ENCODE results near the gene STARD9. TPM values are rescaled to one million over a fixed set of nuclear protein-coding genes. Genes with fewer than 3 reads are reported as not detected.

STARD9 gene
- total RNA-seq, 1 donor from 2014 or later, result 5.4 TPM

GRCh38 chr15:42730536-42730935, 155.1 kb downstream of the STARD9 start:
- DNase-seq (ENCODE audit: low read depth), result no peak
- no peak overlapping the region for H3K4me3 ChIP-seq (ENCODE audit: low read depth, low read length)
- TF ChIP-seq, protein P1, sequence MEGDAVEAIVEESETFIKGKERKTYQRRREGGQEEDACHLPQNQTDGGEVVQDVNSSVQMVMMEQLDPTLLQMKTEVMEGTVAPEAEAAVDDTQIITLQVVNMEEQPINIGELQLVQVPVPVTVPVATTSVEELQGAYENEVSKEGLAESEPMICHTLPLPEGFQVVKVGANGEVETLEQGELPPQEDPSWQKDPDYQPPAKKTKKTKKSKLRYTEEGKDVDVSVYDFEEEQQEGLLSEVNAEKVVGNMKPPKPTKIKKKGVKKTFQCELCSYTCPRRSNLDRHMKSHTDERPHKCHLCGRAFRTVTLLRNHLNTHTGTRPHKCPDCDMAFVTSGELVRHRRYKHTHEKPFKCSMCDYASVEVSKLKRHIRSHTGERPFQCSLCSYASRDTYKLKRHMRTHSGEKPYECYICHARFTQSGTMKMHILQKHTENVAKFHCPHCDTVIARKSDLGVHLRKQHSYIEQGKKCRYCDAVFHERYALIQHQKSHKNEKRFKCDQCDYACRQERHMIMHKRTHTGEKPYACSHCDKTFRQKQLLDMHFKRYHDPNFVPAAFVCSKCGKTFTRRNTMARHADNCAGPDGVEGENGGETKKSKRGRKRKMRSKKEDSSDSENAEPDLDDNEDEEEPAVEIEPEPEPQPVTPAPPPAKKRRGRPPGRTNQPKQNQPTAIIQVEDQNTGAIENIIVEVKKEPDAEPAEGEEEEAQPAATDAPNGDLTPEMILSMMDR (conservative IDR thresholded peaks at IDR 0.05; ENCODE audit: low read depth, low read length), result no peak

DNA sequence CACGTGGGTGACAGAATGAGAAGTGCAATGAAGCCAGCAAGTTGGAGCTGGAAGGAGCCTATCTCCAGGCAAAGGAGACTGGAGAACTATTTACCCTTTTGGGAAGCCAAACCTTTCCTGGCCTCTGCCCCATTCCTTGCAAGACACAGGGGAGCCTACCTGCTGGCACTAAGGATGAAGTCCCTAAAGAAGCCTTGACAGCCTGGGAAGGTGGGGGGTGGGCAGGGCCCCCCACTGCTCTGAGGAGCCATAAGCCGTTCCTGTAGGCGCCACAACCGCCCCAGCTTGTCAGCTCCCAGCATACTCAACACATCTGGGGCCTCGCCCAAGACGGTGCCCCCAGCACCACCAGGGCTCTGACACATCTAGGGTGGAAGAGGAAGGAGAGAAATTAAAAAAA, 156.1 kb downstream of the STARD9 start:
- no peak for DNase-seq (ENCODE audit: low read depth)
- H3K4me3 ChIP-seq (ENCODE audit: low read depth, low read length), result no peak overlapping the region
- TF ChIP-seq, protein P1 (conservative IDR thresholded peaks at IDR 0.05; ENCODE audit: low read depth, low read length), result no peak

GRCh38 chr15:42732095-42732827, 156.9 kb downstream of the STARD9 start:
- TF ChIP-seq, protein P1 (conservative IDR thresholded peaks at IDR 0.05; ENCODE audit: low read depth, low read length), result no peak
- no peak for DNase-seq (ENCODE audit: low read depth)
- H3K4me3 ChIP-seq (ENCODE audit: low read depth, low read length), result no peak overlapping the region

DNA sequence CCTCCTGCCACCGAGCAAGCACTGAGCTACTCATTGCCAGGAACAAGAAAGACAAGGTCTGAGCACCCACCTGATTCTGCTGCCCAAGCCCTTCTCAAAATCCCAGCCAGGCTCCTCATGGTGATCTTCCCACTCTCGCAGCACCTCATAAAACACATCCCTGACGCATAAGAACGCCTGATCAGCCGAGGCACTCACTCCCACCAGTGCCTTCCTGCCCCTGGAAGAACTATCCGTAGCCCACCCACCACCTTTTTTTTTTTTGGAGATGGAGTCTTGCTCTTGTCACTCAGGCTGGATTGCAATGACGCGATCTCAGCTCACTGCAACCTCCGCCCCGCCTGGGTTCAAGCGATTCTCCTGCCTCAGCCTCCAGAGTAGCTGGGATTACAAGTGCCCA, 157.6 kb downstream of the STARD9 start:
- H3K4me3 ChIP-seq (ENCODE audit: low read depth, low read length), result no peak overlapping the region
- no peak for DNase-seq (ENCODE audit: low read depth)
- TF ChIP-seq, protein P1 (conservative IDR thresholded peaks at IDR 0.05; ENCODE audit: low read depth, low read length), result no peak

- no peak overlapping the region for H3K4me3 ChIP-seq (ENCODE audit: low read depth, low read length)
- TF ChIP-seq, protein P1 (conservative IDR thresholded peaks at IDR 0.05; ENCODE audit: low read depth, low read length), result no peak
- no peak for DNase-seq (ENCODE audit: low read depth)
These were observed 158.8 kb downstream of the STARD9 start for GRCh38 chr15:42734076-42734672.

DNA sequence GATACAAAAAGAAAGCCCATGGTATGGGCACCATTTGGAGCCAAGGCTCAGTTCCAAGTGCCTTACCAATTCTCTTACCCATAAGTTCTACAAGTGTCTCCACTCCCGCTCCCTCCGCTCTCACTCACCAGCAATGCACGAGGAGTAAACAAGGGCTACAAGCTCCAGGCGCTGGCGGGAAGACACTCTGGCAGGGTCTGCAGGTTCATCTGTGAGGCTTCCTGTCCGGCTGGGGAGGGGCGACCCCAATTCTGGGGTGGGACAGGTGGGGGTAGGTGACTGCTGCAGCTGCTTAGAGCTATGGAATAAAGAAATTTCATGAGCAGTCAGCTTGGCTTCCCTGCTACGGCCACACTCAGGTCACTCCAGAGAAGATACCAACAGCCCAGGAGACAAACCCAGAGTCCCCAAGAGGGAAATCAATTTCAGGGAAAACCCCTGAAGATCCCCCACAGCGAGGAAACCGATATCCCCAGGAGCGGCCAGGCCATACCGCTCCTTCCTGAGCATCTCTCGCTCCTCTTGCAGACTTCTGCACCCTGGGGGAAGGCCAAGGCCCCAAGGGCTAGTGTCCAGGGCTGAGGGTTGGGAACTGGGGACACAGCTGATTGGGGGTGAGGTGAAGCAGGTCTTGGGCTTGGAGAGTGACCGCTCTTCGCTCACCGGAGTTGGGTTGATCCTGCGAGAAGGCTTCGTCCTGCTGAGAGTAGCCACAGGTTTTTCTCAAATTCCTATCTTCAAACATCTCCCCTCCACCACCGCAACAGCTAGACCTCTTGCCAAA, 160.2 kb downstream of the STARD9 start:
- TF ChIP-seq, protein P1 (conservative IDR thresholded peaks at IDR 0.05; ENCODE audit: low read depth, low read length), result no peak
- peak overlapping the region; percentile 76 for H3K4me3 ChIP-seq (ENCODE audit: low read depth, low read length)
- DNase-seq (ENCODE audit: low read depth), result no peak
